Measurements from ENCODE around the gene IGSF3.
"Not testable (repeated sequence)": the region's sequence is repeated elsewhere in the genome, so short reads cannot be mapped to it uniquely, and the experiment has no call there.

The IGSF3 gene

DNA sequence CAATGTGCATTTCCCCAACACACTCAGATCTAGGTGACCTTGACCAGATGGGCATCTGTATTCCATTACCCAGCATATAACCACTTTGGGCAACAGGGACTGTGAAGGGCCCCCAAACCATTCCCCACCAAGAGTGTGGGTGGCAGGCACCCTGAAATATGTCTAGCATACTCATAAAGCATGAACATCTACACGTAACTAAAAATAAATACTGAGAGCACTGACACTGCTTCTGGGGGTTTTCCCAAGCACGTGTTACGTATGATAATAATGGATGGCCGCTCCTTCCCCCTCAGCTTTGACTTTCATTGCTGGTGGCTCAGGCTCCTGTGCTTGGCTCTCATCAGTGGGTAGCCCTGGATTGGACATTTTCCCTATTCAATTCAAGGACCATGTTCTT lies 39.1 kb downstream of the IGSF3 start:
- no peak for TF ChIP-seq CTCF (conservative IDR thresholded peaks at IDR 0.05; ENCODE audit: low read depth, low read length)
- H3K4me3 ChIP-seq (ENCODE audit: low read length): no peak overlapping the region
- DNase-seq (ENCODE audit: low read depth): no peak

GRCh38 chr1:116627357-116627756 lies 40.2 kb downstream of the IGSF3 start:
- DNase-seq (ENCODE audit: low read depth); H3K4me3 ChIP-seq (ENCODE audit: low read length): not testable (repeated sequence)

DNA sequence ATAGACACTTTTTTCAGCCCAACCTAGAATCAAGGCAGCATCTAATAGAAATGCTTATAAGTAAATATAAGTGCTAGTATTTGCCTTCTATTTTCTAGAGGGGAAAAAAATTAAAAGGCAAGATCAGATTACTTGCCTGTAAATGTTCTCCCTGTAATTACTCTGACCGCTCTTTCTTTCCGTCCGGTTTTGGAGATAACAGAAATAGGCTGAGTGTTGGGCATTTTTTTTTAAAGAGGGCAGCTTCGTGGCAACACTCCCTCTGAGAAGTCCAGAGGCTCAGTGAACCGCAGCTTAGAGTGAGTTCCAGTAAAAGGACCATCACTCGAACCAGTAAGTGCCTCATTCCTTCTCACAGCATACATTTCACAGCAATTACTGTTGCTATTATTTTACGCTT lies 40.6 kb downstream of the IGSF3 start:
- not testable (repeated sequence) for DNase-seq (ENCODE audit: low read depth); H3K4me3 ChIP-seq (ENCODE audit: low read length)

GRCh38 chr1:116625155-116625554 lies 42.4 kb downstream of the IGSF3 start:
- not testable (repeated sequence) for H3K4me3 ChIP-seq (ENCODE audit: low read length); DNase-seq (ENCODE audit: low read depth)

- no peak for TF ChIP-seq CTCF (conservative IDR thresholded peaks at IDR 0.05; ENCODE audit: low read depth, low read length)
- no peak for DNase-seq (ENCODE audit: low read depth)
- H3K4me3 ChIP-seq (ENCODE audit: low read length): no peak overlapping the region
Measured at GRCh38 chr1:116624040-116624439, 43.5 kb downstream of the IGSF3 start.

GRCh38 chr1:116622496-116622895 lies 45.0 kb downstream of the IGSF3 start:
- DNase-seq (ENCODE audit: low read depth); H3K4me3 ChIP-seq (ENCODE audit: low read length): not testable (repeated sequence)

DNA sequence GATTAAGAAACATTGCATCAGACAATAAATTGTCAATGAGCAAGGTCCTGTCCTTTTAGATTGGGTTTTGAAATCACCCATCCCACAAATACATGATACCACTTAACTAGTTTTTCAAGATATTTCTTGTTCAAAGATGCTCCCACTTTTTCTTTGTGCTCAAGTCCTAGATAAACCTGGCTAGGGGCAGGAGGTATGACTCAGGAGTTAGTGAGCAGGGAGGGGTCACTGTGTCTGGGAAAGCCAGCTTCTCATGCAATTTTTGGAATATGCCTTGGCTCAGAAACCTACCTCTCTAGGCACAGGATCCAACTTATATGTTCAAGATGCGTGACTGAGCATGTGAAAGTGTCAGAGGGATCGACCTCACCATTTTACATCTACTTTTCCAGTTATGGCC lies 45.8 kb downstream of the IGSF3 start:
- not testable (repeated sequence) for H3K4me3 ChIP-seq (ENCODE audit: low read length); DNase-seq (ENCODE audit: low read depth)

DNA sequence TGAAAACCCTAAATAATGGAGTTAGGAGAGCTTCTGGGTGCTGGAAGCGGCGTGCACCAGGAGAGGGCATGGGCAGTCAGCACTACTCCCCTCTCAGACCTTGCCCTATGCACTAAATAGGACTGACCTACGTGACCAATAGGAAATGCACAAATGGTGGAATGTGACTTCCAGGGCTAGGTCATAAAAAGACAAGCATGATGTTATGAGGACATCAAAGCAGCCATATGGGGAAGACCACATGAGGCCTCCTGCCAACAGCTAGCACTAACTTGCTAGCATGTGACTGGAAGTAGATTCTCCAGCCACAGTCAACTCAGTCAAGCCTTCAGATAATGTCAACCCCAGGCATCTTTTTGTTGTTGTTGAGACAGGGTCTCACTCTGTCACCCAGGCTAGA lies 47.1 kb downstream of the IGSF3 start:
- not testable (repeated sequence) for DNase-seq (ENCODE audit: low read depth); H3K4me3 ChIP-seq (ENCODE audit: low read length)

DNA sequence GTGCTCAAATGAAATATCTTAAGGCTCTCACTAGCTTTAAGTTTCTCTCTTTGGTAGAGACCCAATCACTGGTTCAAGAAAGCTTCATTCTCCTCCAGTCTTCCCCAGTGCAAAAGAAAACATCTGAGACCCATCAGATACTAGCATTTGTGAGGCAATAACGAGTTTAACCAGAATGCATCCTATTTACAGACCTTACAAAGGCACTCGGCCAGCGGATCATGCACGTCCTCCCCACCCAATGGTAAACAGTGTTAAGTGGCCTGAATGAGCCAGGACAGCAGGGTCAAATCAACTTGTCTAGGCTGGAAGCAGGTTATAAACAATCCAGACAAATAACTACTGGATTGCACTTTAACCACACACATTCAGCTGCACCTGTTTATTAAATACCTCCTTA lies 48.4 kb downstream of the IGSF3 start:
- H3K4me3 ChIP-seq (ENCODE audit: low read length); DNase-seq (ENCODE audit: low read depth): not testable (repeated sequence)

GRCh38 chr1:116617808-116618207 lies 49.7 kb downstream of the IGSF3 start:
- H3K4me3 ChIP-seq (ENCODE audit: low read length); DNase-seq (ENCODE audit: low read depth): not testable (repeated sequence)

DNA sequence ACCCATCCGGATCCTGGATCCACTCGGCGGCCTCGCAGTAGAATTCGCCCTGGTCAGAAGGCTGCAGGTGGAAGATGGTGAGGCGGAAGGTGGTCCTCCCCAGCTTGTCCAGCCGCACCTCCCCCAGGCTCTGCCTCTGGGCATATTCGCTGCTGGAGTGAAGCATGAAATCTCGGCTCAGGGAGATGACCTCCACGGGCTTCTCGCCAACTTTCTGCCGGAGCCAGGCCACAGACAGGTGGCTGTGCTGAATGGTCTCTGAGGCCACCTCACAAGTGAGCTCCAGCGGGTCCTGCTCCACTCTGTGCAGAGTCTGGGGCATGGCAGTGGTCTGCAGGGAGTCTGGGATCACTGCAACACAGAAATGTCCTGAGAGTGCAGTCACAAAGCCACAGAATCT lies 53.7 kb downstream of the IGSF3 start:
- DNase-seq (ENCODE audit: low read depth); H3K4me3 ChIP-seq (ENCODE audit: low read length): not testable (repeated sequence)

GRCh38 chr1:116609801-116610371 lies 57.6 kb downstream of the IGSF3 start:
- H3K4me3 ChIP-seq (ENCODE audit: low read length); DNase-seq (ENCODE audit: low read depth): not testable (repeated sequence)

- DNase-seq (ENCODE audit: low read depth); H3K4me3 ChIP-seq (ENCODE audit: low read length): not testable (repeated sequence)
Measured at GRCh38 chr1:116608841-116609240, 58.7 kb downstream of the IGSF3 start.

DNA sequence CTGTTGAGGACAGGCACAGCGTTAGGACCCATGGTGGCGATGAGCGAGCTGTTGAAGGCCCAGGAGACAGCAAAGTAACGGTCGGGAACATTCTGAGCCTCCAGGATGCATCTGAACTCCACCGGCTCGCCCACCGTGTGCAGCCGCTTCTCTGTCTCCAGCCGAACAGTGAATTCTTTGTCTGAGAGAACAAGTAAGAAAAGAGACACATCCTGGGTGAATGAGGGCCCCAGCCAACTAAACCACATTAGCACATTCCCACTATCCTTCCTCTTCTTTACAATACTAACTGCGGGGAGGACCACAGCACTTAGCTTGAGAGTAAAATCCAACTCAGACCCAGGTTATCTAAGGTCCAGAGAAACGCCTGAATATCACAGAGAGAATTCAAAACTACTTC lies 59.4 kb downstream of the IGSF3 start:
- not testable (repeated sequence) for DNase-seq (ENCODE audit: low read depth); H3K4me3 ChIP-seq (ENCODE audit: low read length)

- not testable (repeated sequence) for DNase-seq (ENCODE audit: low read depth); H3K4me3 ChIP-seq (ENCODE audit: low read length)
Measured at GRCh38 chr1:116607463-116607862, 60.1 kb downstream of the IGSF3 start.

GRCh38 chr1:116606067-116606466 lies 61.5 kb downstream of the IGSF3 start:
- H3K4me3 ChIP-seq (ENCODE audit: low read length); DNase-seq (ENCODE audit: low read depth): not testable (repeated sequence)

All from retinal pigment epithelial cell (primary cell).